NCI-H1092 treated with DMSO at 0.1 percent for 48 hours (cell line): ENCODE data around the gene NFATC1.

Source experiments
- DNase-seq: peaks from one replicate; lab custom pipeline; 2025; lab: John Stamatoyannopoulos, UW

Gene NFATC1

GRCh38 chr18:79440316-79441110, 44.8 kb downstream of the NFATC1 start:
- DNase-seq = no peak

GRCh38 chr18:79441420-79441819, 45.7 kb downstream of the NFATC1 start:
- no peak for DNase-seq

GRCh38 chr18:79442508-79443221, 46.9 kb downstream of the NFATC1 start:
- no peak for DNase-seq

- no peak for DNase-seq
These were observed 49.5 kb downstream of the NFATC1 start for GRCh38 chr18:79445221-79445620.

- DNase-seq = no peak
These were observed 50.2 kb downstream of the NFATC1 start for GRCh38 chr18:79445696-79446561.

GRCh38 chr18:79446931-79447330, 51.2 kb downstream of the NFATC1 start:
- DNase-seq = no peak

DNA sequence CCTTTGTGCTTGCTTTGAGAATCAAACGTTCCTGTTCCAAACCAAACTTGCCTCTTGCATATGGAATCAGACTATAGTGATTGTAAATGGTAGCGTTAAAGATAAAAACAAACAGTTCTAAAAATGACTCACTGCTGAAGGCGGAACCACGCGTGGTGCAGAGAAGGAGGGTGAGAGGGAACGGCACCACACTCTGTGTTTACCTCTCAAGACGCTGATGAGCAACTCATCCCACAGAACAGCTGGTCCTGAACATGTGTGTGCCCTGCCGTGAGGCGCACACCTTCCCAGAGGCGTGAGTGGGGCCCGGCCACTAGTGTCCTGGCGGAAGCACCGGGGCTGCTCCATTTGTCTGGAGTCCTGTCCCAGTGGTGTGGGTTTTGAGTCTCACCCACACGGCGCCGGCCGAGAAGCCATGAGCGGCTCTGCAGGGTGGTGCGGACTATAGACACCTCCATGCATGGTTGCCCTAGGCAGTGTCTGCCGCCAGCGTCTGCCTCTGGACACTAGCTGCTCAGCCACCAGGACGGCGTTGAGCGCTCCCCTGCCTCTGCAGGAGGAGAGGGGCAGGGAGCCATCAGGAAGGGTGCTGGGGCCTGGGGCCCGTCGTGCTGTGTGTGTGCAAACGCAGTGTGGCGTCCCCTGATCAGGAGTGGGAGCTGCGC, 52.1 kb downstream of the NFATC1 start:
- DNase-seq = no peak

GRCh38 chr18:79448621-79449020, 52.9 kb downstream of the NFATC1 start:
- no peak for DNase-seq

- DNase-seq = no peak
These were observed 54.0 kb downstream of the NFATC1 start for GRCh38 chr18:79449551-79450288.

- no peak for DNase-seq
These were observed 54.8 kb downstream of the NFATC1 start for GRCh38 chr18:79450289-79451080.

- DNase-seq = no peak
These were observed 55.8 kb downstream of the NFATC1 start for GRCh38 chr18:79451237-79452125.

GRCh38 chr18:79452190-79452990, 56.7 kb downstream of the NFATC1 start:
- DNase-seq = no peak

- DNase-seq = no peak
These were observed 57.4 kb downstream of the NFATC1 start for GRCh38 chr18:79452991-79453645.

DNA sequence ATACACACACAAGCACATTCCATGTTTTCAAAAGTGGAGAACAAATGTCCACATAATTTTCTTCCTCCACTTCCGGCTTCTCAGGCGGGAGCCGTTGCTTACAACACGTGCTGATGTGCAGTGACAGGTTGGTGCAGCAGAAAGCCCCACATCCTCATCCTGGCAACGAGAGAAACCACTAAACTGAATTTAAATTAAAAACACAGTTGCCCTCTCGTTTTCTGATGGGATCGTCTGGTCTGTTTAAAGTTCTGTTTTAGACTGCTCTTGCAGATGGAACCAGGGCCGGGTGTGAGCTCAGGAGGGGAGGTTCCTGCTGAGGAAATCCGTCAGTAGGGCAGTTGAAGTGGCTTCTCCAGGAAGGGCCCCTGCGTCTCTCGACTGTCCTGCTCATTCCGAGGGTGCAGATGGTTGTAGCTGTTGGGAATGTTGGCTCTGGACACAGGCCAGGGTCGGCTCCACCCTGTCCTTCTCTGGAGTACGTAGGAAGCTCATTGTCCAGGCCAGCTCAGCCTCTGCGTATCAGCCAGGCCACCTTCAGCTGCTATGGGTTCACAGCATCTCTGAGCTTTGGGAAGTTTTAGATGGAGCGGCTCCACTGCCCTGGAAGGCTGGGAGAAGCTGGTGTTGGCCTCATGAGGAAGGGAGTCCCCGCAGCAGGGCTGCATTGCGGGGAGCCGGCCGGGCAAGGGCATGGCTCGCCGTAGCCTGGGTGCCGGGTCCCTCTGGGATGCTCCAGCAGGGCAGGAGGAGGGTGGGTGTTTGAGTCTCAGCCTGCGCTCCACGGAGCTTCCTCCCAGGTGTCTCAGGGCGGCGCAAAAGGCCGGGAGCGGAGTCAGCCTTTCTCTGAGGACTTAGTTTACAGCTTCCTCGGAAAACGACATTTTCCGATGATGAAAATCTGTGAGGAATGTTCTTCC, 58.3 kb downstream of the NFATC1 start:
- DNase-seq = no peak

GRCh38 chr18:79455261-79455660, 59.5 kb downstream of the NFATC1 start:
- DNase-seq = no peak

GRCh38 chr18:79456105-79456980, 60.6 kb downstream of the NFATC1 start:
- no peak for DNase-seq
